T-helper 9 cell (primary cell): ENCODE results near the gene SLC1A3.

ENCODE experiments used
- DNase-seq: peaks from one replicate; pipeline ENCODE4 v3.0.0-alpha.2; 2020

Gene SLC1A3

GRCh38 chr5:36600917-36601527 is 5.4 kb upstream of the SLC1A3 start:
- DNase-seq: no peak

- DNase-seq: no peak
These were observed 3.6 kb upstream of the SLC1A3 start for GRCh38 chr5:36602704-36603321.

GRCh38 chr5:36605241-36605640 is 1.2 kb upstream of the SLC1A3 start:
- no peak for DNase-seq

- no peak for DNase-seq
These were observed 374 bp upstream of the SLC1A3 start for GRCh38 chr5:36606036-36606427.

- DNase-seq: no peak
These were observed 737 bp downstream of the SLC1A3 start for GRCh38 chr5:36607114-36607571.

- no peak for DNase-seq
These were observed 1.7 kb downstream of the SLC1A3 start for GRCh38 chr5:36607838-36608783.

- DNase-seq: no peak
These were observed 4.2 kb downstream of the SLC1A3 start for GRCh38 chr5:36610621-36611020.

GRCh38 chr5:36611520-36612274 is 5.3 kb downstream of the SLC1A3 start:
- no peak for DNase-seq

- DNase-seq: no peak
These were observed 6.8 kb downstream of the SLC1A3 start for GRCh38 chr5:36613241-36613640.

GRCh38 chr5:36613771-36614656 is 7.6 kb downstream of the SLC1A3 start:
- no peak for DNase-seq

- no peak for DNase-seq
These were observed 8.4 kb downstream of the SLC1A3 start for GRCh38 chr5:36614657-36615308.

GRCh38 chr5:36619012-36619635 is 12.7 kb downstream of the SLC1A3 start:
- DNase-seq: no peak

- DNase-seq: no peak
These were observed 15.6 kb downstream of the SLC1A3 start for GRCh38 chr5:36621985-36622384.

GRCh38 chr5:36623832-36624231 is 17.4 kb downstream of the SLC1A3 start:
- DNase-seq: no peak

- no peak for DNase-seq
These were observed 17.9 kb downstream of the SLC1A3 start for GRCh38 chr5:36624277-36624676.

- no peak for DNase-seq
These were observed 22.3 kb downstream of the SLC1A3 start for GRCh38 chr5:36628695-36629094.

- no peak for DNase-seq
These were observed 23.3 kb downstream of the SLC1A3 start for GRCh38 chr5:36629729-36630128.

GRCh38 chr5:36630201-36631145 is 24.1 kb downstream of the SLC1A3 start:
- DNase-seq: no peak

- no peak for DNase-seq
These were observed 24.7 kb downstream of the SLC1A3 start for GRCh38 chr5:36631154-36631553.
